Panc1 (cell line): ENCODE data around the gene HECA. TPM values are rescaled to one million over a fixed set of nuclear protein-coding genes. Genes with fewer than 3 reads are reported as not detected.

Experiments
- ATAC-seq: fragments of 200-7000 bp; cut with Tn5 transposase; 2 replicates; pipeline ENCODE4 v1.9.1; 2020; ENCODE audit warnings: mild to moderate bottlenecking, moderate library complexity
- BruUV-seq: library from RNA; stranded (reverse); fragments of 400-500 nt; replicated peaks from 2 replicates; lab custom pipeline; 2021; lab: Mats Ljungman, UMichigan
- CTCF ChIA-PET: fragments of 300-600 bp; sonication (Branson Sonifier 250); formaldehyde crosslinking; loops from one replicate; lab custom pipeline; 2022; ENCODE audit warnings: antibody characterized with exemption; lab: Charles Lee
- POLR2A ChIA-PET: fragments of 300-600 bp; sonication (Branson Sonifier 250); formaldehyde crosslinking; loops from one replicate; lab custom pipeline; 2022; ENCODE audit warnings: antibody characterized with exemption; lab: Charles Lee
- DNase-seq: peaks from one replicate; pipeline ENCODE4 v3.0.0-alpha.2; 2010; ENCODE audit warnings: low read depth, low spot score
- H3K27ac ChIP-seq: 2 replicates; pipeline ENCODE4 v1.5.1; 2011; ENCODE audit warnings: mild to moderate bottlenecking, low read length, inconsistent platforms
- H3K27me3 ChIP-seq: fragments of 200-500 bp; sonication (Bioruptor generic); 2 replicates; pipeline ENCODE4 v1.6.0; 2014; ENCODE audit warnings: low read length, inconsistent platforms; ENCODE audit not compliant: control insufficient read depth, insufficient read depth
- H3K36me3 ChIP-seq: fragments of 200-500 bp; sonication (Bioruptor generic); 2 replicates; pipeline ENCODE4 v1.5.1; 2014; ENCODE audit warnings: inconsistent platforms, mild to moderate bottlenecking, low read length, moderate library complexity; ENCODE audit not compliant: control insufficient read depth, insufficient read depth
- H3K4me1 ChIP-seq: 2 replicates; pipeline ENCODE4 v1.5.1; 2011; ENCODE audit warnings: inconsistent platforms, mild to moderate bottlenecking, low read length, moderate library complexity; ENCODE audit not compliant: control insufficient read depth, insufficient read depth
- H3K4me3 ChIP-seq, 2 experiments: 2 replicates each; pipeline ENCODE4 v1.5.1; 2011 to 2012; ENCODE audit warnings: low read depth in 2 of 2, low read length in 2 of 2, mild to moderate bottlenecking in 2 of 2, inconsistent platforms in 1 of 2, moderate library complexity in 1 of 2
- H3K9me3 ChIP-seq: fragments of 200-500 bp; sonication (Bioruptor generic); 2 replicates; pipeline ENCODE4 v1.5.1; 2014; ENCODE audit warnings: low read depth, mild to moderate bottlenecking, inconsistent platforms, low read length, moderate library complexity; ENCODE audit not compliant: control insufficient read depth, insufficient read depth
- CTCF ChIP-seq: fragments of 450-650 bp; IDR thresholded peaks from 2 replicates; pipeline ENCODE4 v1.5.1; 2017; ENCODE audit warnings: mild to moderate bottlenecking
- POLR2AphosphoS5 ChIP-seq: IDR thresholded peaks from 2 replicates; pipeline ENCODE4 v1.6.1; 2012; ENCODE audit warnings: mild to moderate bottlenecking, low read depth, low read length, moderate library complexity
- REST ChIP-seq, 2 experiments: IDR thresholded peaks; 2 replicates each; pipeline ENCODE4 v1.6.1; 2011 to 2012; ENCODE audit warnings: low read depth in 2 of 2, control low read depth in 1 of 2, low read length in 1 of 2, mild to moderate bottlenecking in 1 of 2, moderate library complexity in 1 of 2; ENCODE audit not compliant: insufficient read depth in 1 of 2
- SIN3A ChIP-seq: IDR thresholded peaks from 2 replicates; pipeline ENCODE4 v1.6.1; 2012; ENCODE audit warnings: low read depth, mild to moderate bottlenecking, low read length, moderate library complexity, borderline replicate concordance; ENCODE audit not compliant: insufficient read depth
- TCF7L2 ChIP-seq: IDR thresholded peaks from 2 replicates; pipeline ENCODE4 v1.6.1; 2011; ENCODE audit warnings: mild to moderate bottlenecking, low read depth, low read length, inconsistent platforms
- in situ Hi-C: cut with HindIII; loops from 2 replicates; pipeline ENCODE4 v1.10.0; 2016; ENCODE audit warnings: low sequenced_read_pairs, low pct_unique_long_range_greater_than_20kb
- intact Hi-C: fragments of 100-400 bp; cut with micrococcal nuclease; formaldehyde crosslinking; loops from one replicate; pipeline ENCODE4 v1.10.0; 2022; ENCODE audit not compliant: unreplicated experiment
- total RNA-seq: library from RNA; stranded (reverse); gene quantifications from one replicate; pipeline ENCODE4 v1.2.1, GENCODE V29; 2021; ENCODE audit not compliant: unreplicated experiment

The HECA gene
- total RNA-seq, 1 experiment from 2014 or later = 3.9 TPM

DNA sequence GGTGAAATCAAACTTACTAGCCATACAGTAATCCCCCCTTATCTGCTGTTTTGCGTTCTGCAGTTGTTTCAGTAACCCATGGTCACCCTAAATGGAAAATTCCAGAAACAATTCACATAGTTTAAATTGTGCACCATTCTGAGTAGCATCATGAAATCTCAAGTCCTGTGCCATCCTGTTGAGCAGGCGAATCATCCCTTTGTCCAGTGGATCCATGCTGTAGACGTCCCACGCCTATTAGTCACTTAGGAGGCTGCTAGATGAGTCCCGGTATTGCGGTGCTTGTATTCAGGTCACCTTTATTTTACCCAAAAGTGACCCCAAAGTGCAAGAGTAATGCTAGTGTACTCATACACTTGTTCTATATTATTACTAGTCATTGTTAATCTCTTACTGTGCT, 46.4 kb downstream of the HECA start:
- no TSS peak for BruUV-seq
- H3K27ac ChIP-seq = no peak overlapping the region
- in situ Hi-C loops = no loop called here
- H3K27me3 ChIP-seq = no peaks in the 10 kb centered on the region
- ChIA-PET CTCF (no interaction called here), POLR2A (no interaction called here)
- intact Hi-C loops = no loop called here
- no peak for DNase-seq
- no peak for TF ChIP-seq REST (IDR thresholded peaks at IDR 0.05; ENCODE audit: insufficient read depth in 1 of 2, low read depth in 2 of 2, low read length in 1 of 2)
- no peaks in the 10 kb centered on the region for H3K36me3 ChIP-seq
- ATAC-seq = no peak
- no peaks in the 10 kb centered on the region for H3K4me1 ChIP-seq
- no peaks in the 10 kb centered on the region for H3K9me3 ChIP-seq
- no peak overlapping the region for H3K4me3 ChIP-seq

GRCh38 chr6:139184047-139184446, 49.2 kb downstream of the HECA start:
- CTCF ChIA-PET = no interaction called here
- in situ Hi-C loops = no loop called here
- no peak for ATAC-seq

More at GRCh38 chr6:139184047-139184446, 49.2 kb downstream of the HECA start:
- H3K4me1 ChIP-seq = no peaks in the 10 kb centered on the region
- H3K27me3 ChIP-seq = no peaks in the 10 kb centered on the region
- intact Hi-C loops = no loop called here
- H3K4me3 ChIP-seq = no peak overlapping the region
- TF ChIP-seq CTCF (no peak), POLR2AphosphoS5 (no peak), REST (IDR thresholded peaks at IDR 0.05; ENCODE audit: insufficient read depth in 1 of 2, low read depth in 2 of 2, low read length in 1 of 2) (no peak), TCF7L2 (no peak), SIN3A (no peak)
- no peaks in the 10 kb centered on the region for H3K36me3 ChIP-seq
- no peak overlapping the region for H3K27ac ChIP-seq
- H3K9me3 ChIP-seq = no peaks in the 10 kb centered on the region
- no peak for DNase-seq
- POLR2A ChIA-PET = no interaction called here
- no TSS peak for BruUV-seq
